Mononuclear cell (primary cell): ENCODE data around the gene B3GAT1. TPM values are rescaled to one million over a fixed set of nuclear protein-coding genes. Genes with fewer than 3 reads are reported as not detected.
"Not testable (repeated sequence)": the region's sequence is repeated elsewhere in the genome, so short reads cannot be mapped to it uniquely, and the experiment has no call there.

ENCODE experiments used
- H3K27me3 ChIP-seq: 2 replicates; pipeline ENCODE4 v1.6.0; 2011; ENCODE audit warnings: low read length, control low read depth; ENCODE audit not compliant: insufficient read depth
- H3K4me1 ChIP-seq: 2 replicates; pipeline ENCODE4 v1.5.1; 2011; ENCODE audit warnings: mild to moderate bottlenecking, low read length, control low read depth; ENCODE audit not compliant: insufficient read depth
- H3K4me3 ChIP-seq: 2 replicates; pipeline ENCODE4 v1.5.1; 2011; ENCODE audit warnings: mild to moderate bottlenecking, low read length, moderate library complexity
- H3K9me3 ChIP-seq: 2 replicates; pipeline ENCODE4 v1.5.1; 2011; ENCODE audit warnings: low read depth, mild to moderate bottlenecking, control low read depth, low read length
- total RNA-seq: library from RNA; depleted of rRNA; stranded (reverse); fragments of >200 nt; gene quantifications from one replicate; pipeline ENCODE4 v1.2.3, GENCODE V29; 2012

B3GAT1 gene
- total RNA-seq, 1 donor = 0.73 TPM

- H3K4me3 ChIP-seq = no peak overlapping the region
Measured at GRCh38 chr11:134447696-134448095, 35.7 kb upstream of the B3GAT1 start.

GRCh38 chr11:134445601-134446325 is 33.7 kb upstream of the B3GAT1 start:
- Histone ChIP-seq H3K9me3 (no peaks in the 10 kb centered on the region), H3K4me3 (no peak overlapping the region), H3K27me3 (no peaks in the 10 kb centered on the region), H3K4me1 (no peaks in the 10 kb centered on the region)

More at GRCh38 chr11:134447696-134448095, 35.7 kb upstream of the B3GAT1 start:
- H3K4me1 ChIP-seq = no peaks in the 10 kb centered on the region
- H3K9me3 ChIP-seq = no peaks in the 10 kb centered on the region
- no peaks in the 10 kb centered on the region for H3K27me3 ChIP-seq

- H3K9me3 ChIP-seq, H3K4me3 ChIP-seq, H3K27me3 ChIP-seq, H3K4me1 ChIP-seq: not testable (repeated sequence)
Measured at GRCh38 chr11:134444160-134445108, 32.4 kb upstream of the B3GAT1 start.

- H3K4me1 ChIP-seq = no peaks in the 10 kb centered on the region
- no peaks in the 10 kb centered on the region for H3K27me3 ChIP-seq
- H3K4me3 ChIP-seq = no peak overlapping the region
- H3K9me3 ChIP-seq = no peaks in the 10 kb centered on the region
Measured at GRCh38 chr11:134443246-134443645, 31.2 kb upstream of the B3GAT1 start.

GRCh38 chr11:134442246-134442645 is 30.2 kb upstream of the B3GAT1 start:
- no peaks in the 10 kb centered on the region for H3K9me3 ChIP-seq
- no peaks in the 10 kb centered on the region for H3K27me3 ChIP-seq
- no peaks in the 10 kb centered on the region for H3K4me1 ChIP-seq
- no peak overlapping the region for H3K4me3 ChIP-seq

GRCh38 chr11:134441706-134442105 is 29.7 kb upstream of the B3GAT1 start:
- H3K4me1 ChIP-seq = no peaks in the 10 kb centered on the region

GRCh38 chr11:134441281-134441680 is 29.2 kb upstream of the B3GAT1 start:
- no peaks in the 10 kb centered on the region for H3K27me3 ChIP-seq
- no peaks in the 10 kb centered on the region for H3K4me1 ChIP-seq
- H3K4me3 ChIP-seq = no peak overlapping the region
- H3K9me3 ChIP-seq = no peaks in the 10 kb centered on the region

More at GRCh38 chr11:134441706-134442105, 29.7 kb upstream of the B3GAT1 start:
- H3K4me3 ChIP-seq = no peak overlapping the region
- H3K27me3 ChIP-seq = no peaks in the 10 kb centered on the region
- H3K9me3 ChIP-seq = no peaks in the 10 kb centered on the region

- no peaks in the 10 kb centered on the region for H3K9me3 ChIP-seq
- H3K4me1 ChIP-seq = no peaks in the 10 kb centered on the region
- H3K27me3 ChIP-seq = no peaks in the 10 kb centered on the region
- H3K4me3 ChIP-seq = no peak overlapping the region
Measured at GRCh38 chr11:134440851-134441250, 28.8 kb upstream of the B3GAT1 start.

- Histone ChIP-seq H3K4me1 (no peaks in the 10 kb centered on the region), H3K4me3 (no peak overlapping the region), H3K9me3 (no peaks in the 10 kb centered on the region), H3K27me3 (no peaks in the 10 kb centered on the region)
Measured at GRCh38 chr11:134438542-134439537, 26.8 kb upstream of the B3GAT1 start.

GRCh38 chr11:134437821-134438220 is 25.8 kb upstream of the B3GAT1 start:
- no peaks in the 10 kb centered on the region for H3K4me1 ChIP-seq
- H3K9me3 ChIP-seq = no peaks in the 10 kb centered on the region
- no peaks in the 10 kb centered on the region for H3K27me3 ChIP-seq
- no peak overlapping the region for H3K4me3 ChIP-seq

GRCh38 chr11:134436781-134437180 is 24.7 kb upstream of the B3GAT1 start:
- H3K4me1 ChIP-seq = no peaks in the 10 kb centered on the region
- H3K27me3 ChIP-seq = no peaks in the 10 kb centered on the region
- no peak overlapping the region for H3K4me3 ChIP-seq
- H3K9me3 ChIP-seq = no peaks in the 10 kb centered on the region

- Histone ChIP-seq H3K9me3 (no peaks in the 10 kb centered on the region), H3K27me3 (no peaks in the 10 kb centered on the region)
Measured at GRCh38 chr11:134433806-134434205, 21.8 kb upstream of the B3GAT1 start.

GRCh38 chr11:134433251-134433650 is 21.2 kb upstream of the B3GAT1 start:
- Histone ChIP-seq H3K4me3 (no peak overlapping the region), H3K4me1 (no peaks in the 10 kb centered on the region), H3K9me3 (no peaks in the 10 kb centered on the region), H3K27me3 (no peaks in the 10 kb centered on the region)

More at GRCh38 chr11:134433806-134434205, 21.8 kb upstream of the B3GAT1 start:
- Histone ChIP-seq H3K4me1 (no peaks in the 10 kb centered on the region), H3K4me3 (no peak overlapping the region)

GRCh38 chr11:134432776-134433175 is 20.7 kb upstream of the B3GAT1 start:
- Histone ChIP-seq H3K27me3 (no peaks in the 10 kb centered on the region), H3K4me1 (no peaks in the 10 kb centered on the region), H3K9me3 (no peaks in the 10 kb centered on the region), H3K4me3 (no peak overlapping the region)
